GM12872 (cell line): Measurements from ENCODE around the gene OLFML2B.
A peak's percentile ranks its signal among the peaks of the same experiment; 100 is the strongest.

Source experiments
- CTCF ChIP-seq: IDR thresholded peaks from 3 replicates; pipeline ENCODE4 v1.5.1; 2011; ENCODE audit warnings: low read depth, mild to moderate bottlenecking, low read length, moderate library complexity; ENCODE audit not compliant: insufficient read depth

The OLFML2B gene

GRCh38 chr1:162042361-162042760 lies 18.7 kb upstream of the OLFML2B start:
- TF ChIP-seq CTCF = no peak

- TF ChIP-seq CTCF = peak; percentile 44; the same call in 1 of the 3 replicates
Observed at GRCh38 chr1:162040657-162041056, 17.0 kb upstream of the OLFML2B start.

- TF ChIP-seq CTCF = no peak
Observed at GRCh38 chr1:162040001-162040400, 16.3 kb upstream of the OLFML2B start.

GRCh38 chr1:162038624-162039023 lies 15.0 kb upstream of the OLFML2B start:
- TF ChIP-seq CTCF = no peak

DNA sequence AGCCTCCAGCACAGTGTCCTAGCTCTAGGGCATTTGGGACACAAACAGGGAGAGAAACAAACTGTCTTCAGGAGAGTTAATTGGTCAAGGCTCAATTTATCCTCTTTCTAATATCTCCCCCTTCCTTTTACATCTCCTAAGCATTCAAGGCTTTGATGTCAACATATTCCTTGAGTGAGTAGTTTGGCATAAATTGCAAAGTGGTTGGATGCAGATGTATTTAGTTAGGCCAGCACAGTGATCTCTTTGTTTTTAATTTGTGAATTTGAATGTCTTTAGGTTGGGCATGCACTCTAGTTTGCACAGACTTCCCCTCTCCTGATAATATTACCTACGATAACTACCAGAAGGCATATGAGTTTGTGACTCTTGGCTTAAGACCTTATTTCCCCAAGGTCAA lies 12.5 kb upstream of the OLFML2B start:
- TF ChIP-seq CTCF = no peak

DNA sequence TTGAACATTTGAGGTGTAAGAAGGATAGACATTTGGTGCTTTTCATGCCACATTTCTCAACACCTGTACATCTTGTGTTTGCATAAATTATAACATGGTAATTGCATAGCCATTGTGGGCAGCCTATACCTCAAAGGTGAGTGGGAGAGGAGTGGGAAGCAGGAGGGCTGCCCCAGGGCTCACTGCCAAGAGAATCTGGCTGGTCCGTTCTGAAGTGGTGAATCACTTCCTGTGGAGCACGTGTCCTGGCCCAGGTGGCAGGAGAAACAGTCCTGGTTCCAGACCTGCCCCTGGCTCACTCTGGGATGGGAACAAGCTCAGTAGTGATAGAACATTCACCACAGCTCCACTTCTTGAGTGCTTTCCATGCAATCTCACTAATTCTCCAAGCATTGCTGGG lies 11.6 kb upstream of the OLFML2B start:
- TF ChIP-seq CTCF = no peak

DNA sequence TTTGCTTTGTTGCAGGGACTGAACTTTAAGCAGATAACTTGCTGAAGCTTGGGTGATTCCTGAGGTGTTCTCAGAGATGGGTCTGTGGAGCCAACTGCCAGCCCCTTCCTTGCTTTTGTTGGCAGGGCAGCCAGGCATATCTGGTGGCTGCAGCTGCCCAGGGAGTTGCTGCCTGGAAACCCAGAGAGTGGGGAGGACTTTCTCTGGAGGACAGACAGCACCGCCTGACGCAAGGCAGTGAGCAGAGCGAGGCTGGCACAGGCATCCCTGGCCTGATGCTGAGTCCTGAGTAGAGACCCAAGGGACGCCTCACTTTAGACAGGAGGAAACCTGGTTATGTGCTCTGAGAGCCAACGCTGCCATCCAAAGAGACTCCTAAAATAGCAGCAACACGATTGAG lies 9.8 kb upstream of the OLFML2B start:
- no peak for TF ChIP-seq CTCF
